AG04450 (cell line): ENCODE measurements around the gene ITPR1. TPM values are rescaled to one million over a fixed set of nuclear protein-coding genes. Genes with fewer than 3 reads are reported as not detected.

Source experiments
- CTCF ChIA-PET: fragments of 300-600, 350-600 bp; formaldehyde crosslinking; extraction: SDS; loops from one replicate; lab custom pipeline; 2022; ENCODE audit warnings: antibody characterized with exemption, inconsistent platforms; lab: Charles Lee
- POLR2A ChIA-PET: fragments of 350-600 bp; formaldehyde crosslinking; extraction: SDS; loops from one replicate; lab custom pipeline; 2021; ENCODE audit warnings: antibody characterized with exemption, inconsistent platforms; lab: Yijun Ruan, JAX
- DNase-seq: peaks from one replicate; pipeline ENCODE4 v3.0.0-alpha.2; 2011; ENCODE audit warnings: low read depth, low spot score
- H3K27ac ChIP-seq: one replicate; pipeline ENCODE4 v1.5.1; 2012; ENCODE audit warnings: low read depth, low read length, control low read depth
- H3K27me3 ChIP-seq: one replicate; pipeline ENCODE4 v1.6.0; 2012; ENCODE audit warnings: low read length; ENCODE audit not compliant: control insufficient read depth, insufficient read depth
- H3K4me3 ChIP-seq: 2 replicates; pipeline ENCODE4 v1.5.1; 2011; ENCODE audit warnings: mild to moderate bottlenecking, low read depth, low read length, control low read depth
- H3K9me3 ChIP-seq: 2 replicates; pipeline ENCODE4 v1.5.1; 2012; ENCODE audit warnings: low read length; ENCODE audit not compliant: control insufficient read depth, insufficient read depth
- polyA plus RNA-seq: library from polyadenylated mRNA; depleted of rRNA; stranded (reverse); fragments of >200 nt; gene quantifications from 2 replicates; pipeline ENCODE4 v1.2.3, GENCODE V29; 2011
- TF ChIP-seq, protein P1 (sequence below): IDR thresholded peaks from 2 replicates; pipeline ENCODE4 v1.5.1; 2011; ENCODE audit warnings: low read depth, low read length, control low read depth, inconsistent platforms

ITPR1 gene
- polyA plus RNA-seq, 1 experiment: 7.4 TPM

DNA sequence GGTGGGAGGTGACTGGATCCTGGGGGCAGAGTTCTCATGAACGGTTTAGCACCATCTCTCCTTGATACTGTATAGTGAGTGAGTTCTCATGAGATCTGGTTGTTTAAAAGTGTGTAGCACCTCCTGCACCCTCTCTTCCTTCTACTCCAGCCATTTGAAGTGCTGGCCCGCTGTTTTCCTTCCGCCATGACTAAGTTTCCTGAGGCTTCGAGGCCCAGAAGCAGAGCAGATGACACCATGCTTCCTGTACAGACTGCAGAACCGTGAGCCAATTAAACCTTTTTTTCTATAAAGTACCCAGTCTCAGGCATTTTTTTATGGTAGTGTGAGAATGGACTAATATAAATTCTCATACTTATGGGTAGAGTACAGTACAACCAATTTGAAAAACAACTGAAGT is 362.5 kb downstream of the ITPR1 start:
- H3K27ac ChIP-seq: no peak overlapping the region
- no peak for DNase-seq
- TF ChIP-seq, protein P1, sequence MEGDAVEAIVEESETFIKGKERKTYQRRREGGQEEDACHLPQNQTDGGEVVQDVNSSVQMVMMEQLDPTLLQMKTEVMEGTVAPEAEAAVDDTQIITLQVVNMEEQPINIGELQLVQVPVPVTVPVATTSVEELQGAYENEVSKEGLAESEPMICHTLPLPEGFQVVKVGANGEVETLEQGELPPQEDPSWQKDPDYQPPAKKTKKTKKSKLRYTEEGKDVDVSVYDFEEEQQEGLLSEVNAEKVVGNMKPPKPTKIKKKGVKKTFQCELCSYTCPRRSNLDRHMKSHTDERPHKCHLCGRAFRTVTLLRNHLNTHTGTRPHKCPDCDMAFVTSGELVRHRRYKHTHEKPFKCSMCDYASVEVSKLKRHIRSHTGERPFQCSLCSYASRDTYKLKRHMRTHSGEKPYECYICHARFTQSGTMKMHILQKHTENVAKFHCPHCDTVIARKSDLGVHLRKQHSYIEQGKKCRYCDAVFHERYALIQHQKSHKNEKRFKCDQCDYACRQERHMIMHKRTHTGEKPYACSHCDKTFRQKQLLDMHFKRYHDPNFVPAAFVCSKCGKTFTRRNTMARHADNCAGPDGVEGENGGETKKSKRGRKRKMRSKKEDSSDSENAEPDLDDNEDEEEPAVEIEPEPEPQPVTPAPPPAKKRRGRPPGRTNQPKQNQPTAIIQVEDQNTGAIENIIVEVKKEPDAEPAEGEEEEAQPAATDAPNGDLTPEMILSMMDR: no peak
- CTCF ChIA-PET: no interaction called here
- POLR2A ChIA-PET: no interaction called here
- H3K9me3 ChIP-seq: no peaks in the 10 kb centered on the region
- no peaks in the 10 kb centered on the region for H3K27me3 ChIP-seq
- no peak overlapping the region for H3K4me3 ChIP-seq

DNA sequence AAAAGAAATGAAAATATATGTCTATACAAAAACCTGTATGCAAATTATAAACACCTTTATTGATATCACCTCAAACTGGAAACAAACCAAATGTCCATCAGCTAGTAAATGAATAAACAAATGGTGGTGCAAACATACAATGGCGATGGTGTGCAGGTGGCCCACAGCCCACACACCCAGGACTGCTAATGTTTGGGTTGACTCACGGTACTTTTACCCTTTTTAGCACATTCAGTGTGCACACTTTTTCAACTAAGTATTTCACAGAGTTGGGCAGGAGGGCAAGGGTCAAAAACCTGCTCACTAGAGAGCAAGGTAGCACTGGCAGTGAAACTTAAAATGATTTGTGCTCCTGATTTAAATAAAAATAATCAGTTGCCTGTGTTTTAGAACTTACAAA is 363.0 kb downstream of the ITPR1 start:
- TF ChIP-seq, protein P1: no peak
- H3K9me3 ChIP-seq: no peaks in the 10 kb centered on the region
- ChIA-PET POLR2A (no interaction called here), CTCF (no interaction called here)
- no peaks in the 10 kb centered on the region for H3K27me3 ChIP-seq
- no peak overlapping the region for H3K4me3 ChIP-seq
- no peak overlapping the region for H3K27ac ChIP-seq
- no peak for DNase-seq

DNA sequence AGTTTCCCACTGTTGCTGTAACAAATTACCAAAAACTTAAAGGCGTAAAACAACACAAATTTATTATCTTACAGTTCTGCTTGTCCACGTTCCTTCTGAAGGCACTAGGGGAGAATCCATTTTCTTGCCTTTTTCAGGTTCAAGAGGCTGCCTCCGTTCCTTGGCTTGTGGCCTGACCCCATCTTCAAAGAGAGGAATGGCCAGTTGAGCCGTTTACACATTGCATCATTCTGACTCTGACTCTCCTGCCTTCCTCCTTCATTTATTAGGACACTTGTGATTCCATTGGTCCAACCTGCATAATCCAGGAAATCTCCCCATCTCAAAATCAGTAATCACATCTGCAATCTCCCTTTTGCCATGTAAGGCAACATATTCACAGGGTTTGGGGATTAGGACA is 363.4 kb downstream of the ITPR1 start:
- H3K4me3 ChIP-seq: no peak overlapping the region
- POLR2A ChIA-PET: no interaction called here

DNA sequence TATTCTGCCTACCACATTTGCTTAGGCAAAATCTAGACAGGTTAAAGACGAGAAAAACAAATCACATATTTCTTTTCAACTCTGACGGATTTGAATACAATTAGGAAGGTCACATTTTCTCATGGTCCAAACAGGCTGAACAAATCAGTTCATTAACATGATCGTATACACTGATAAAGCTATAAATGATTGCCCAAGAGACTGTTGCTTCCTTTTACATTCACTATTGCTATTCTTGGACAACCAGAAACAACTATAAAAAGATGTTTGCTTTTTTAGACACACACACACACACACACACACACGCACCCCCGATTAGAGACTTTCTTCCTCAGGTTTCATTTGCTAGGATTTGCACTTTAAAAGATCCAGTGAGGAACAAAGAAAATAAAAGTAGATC is 363.8 kb downstream of the ITPR1 start:
- TF ChIP-seq, protein P1: no peak
- no peak for DNase-seq
- peaks cover 4% of the 10 kb centered on the region; the same call in 1 of the 2 replicates for H3K9me3 ChIP-seq
- CTCF ChIA-PET: no interaction called here
- H3K4me3 ChIP-seq: no peak overlapping the region
- H3K27me3 ChIP-seq: no peaks in the 10 kb centered on the region
- POLR2A ChIA-PET: no interaction called here
- H3K27ac ChIP-seq: no peak overlapping the region

More for the DNA sequence above, 363.4 kb downstream of the ITPR1 start:
- DNase-seq: no peak
- TF ChIP-seq, protein P1: no peak
- Histone ChIP-seq H3K27me3 (no peaks in the 10 kb centered on the region), H3K9me3 (no peaks in the 10 kb centered on the region), H3K27ac (no peak overlapping the region)
- CTCF ChIA-PET: no interaction called here

DNA sequence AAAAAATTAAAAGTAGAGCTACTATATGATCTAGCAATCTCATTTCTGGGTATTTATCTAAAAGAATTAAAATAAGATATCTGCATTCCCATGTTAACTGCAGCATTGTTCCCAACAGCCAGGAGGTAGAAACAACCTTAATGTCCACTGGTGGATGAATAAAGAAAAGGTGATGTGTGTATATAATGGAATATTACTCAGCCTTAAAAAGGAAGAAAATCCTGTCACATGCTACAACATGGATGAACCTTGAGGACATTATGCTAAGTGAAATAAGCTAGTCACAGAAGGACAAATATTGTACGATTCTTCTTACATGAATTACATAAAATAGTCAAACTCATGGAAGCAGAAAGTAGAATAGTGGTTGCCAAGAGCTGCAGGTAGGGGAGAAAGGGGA is 366.6 kb downstream of the ITPR1 start:
- no peak for DNase-seq
- Histone ChIP-seq H3K27me3 (no peaks in the 10 kb centered on the region), H3K4me3 (no peak overlapping the region), H3K27ac (no peak overlapping the region), H3K9me3 (peaks cover 4% of the 10 kb centered on the region; the same call in 1 of the 2 replicates)
- CTCF ChIA-PET: interaction anchor here (0.7 kb wide), 1 partner anchor 184 kb away, joined by 3 read pairs; no protein-coding TSS in a partner anchor
- POLR2A ChIA-PET: no interaction called here
- TF ChIP-seq, protein P1: no peak
